ENCODE measurements around the gene STIM2. TPM values are rescaled to one million over a fixed set of nuclear protein-coding genes. Genes with fewer than 3 reads are reported as not detected.

The STIM2 gene
- total RNA-seq, 1 donor from 2014 or later = 25.8 TPM

DNA sequence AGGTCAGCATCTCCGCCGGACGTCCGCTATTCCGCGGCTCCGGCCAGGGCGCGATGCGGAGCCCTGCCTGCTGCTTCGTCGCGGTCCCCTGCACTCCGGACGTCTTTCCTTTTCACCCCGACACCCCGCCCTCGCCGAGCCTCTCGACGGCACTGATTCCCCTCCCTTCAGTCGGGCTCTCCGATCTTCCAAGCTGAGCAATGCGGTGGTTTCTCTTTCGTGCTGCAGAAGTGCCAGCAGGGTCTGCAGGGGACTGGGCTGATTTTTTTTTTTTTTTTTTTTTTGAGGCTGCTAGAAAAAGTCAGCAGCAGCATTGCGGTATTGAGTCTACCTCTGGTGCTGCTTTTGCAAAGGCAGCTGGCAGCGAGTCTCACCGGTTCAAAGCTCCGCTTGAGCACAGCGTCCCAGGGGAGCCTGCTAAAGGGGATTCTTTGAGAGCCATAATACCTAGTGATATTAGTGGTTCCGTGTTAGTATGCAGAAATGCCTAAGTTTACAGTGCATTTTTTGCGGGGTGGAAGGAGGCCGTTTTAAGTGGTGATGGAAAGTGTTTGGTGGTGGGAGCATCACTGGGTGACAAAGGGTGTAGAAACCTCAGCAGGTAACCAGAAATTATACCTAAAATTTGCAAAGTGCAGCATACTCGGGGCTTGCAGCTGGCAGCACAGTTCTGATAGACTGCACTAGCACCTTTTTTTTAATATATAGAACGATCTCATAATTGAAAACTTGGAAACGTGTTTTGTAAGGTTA, 969 bp downstream of the STIM2 start:
- Histone ChIP-seq H3K27ac (peak overlapping the region; percentile 85), H3K9ac (peak overlapping the region; percentile 40), H3K36me3 (no peaks in the 10 kb centered on the region), H3K4me2 (peak overlapping the region; percentile 92), H3K4me3 (peak overlapping the region; percentile 71), H3K9me3 (ENCODE audit: low read depth) (no peaks in the 10 kb centered on the region), H4K20me1 (ENCODE audit: low read depth) (peaks cover 17% of the 10 kb centered on the region), H3K27me3 (peaks cover 9% of the 10 kb centered on the region), H3F3A (ENCODE audit: low read depth) (peaks cover 48% of the 10 kb centered on the region), H3K79me2 (ENCODE audit: low read depth) (peaks cover 49% of the 10 kb centered on the region), H3K4me1 (peaks cover 57% of the 10 kb centered on the region), H2AFZ (replicated peaks) (peak overlapping the region; percentile 56)
- H3K36me3 Mint-ChIP-seq = no peaks in the 10 kb centered on the region
- H3K27ac Mint-ChIP-seq = peak overlapping the region; percentile 99
- peaks cover 47% of the 10 kb centered on the region for H3K4me1 Mint-ChIP-seq
- peak; percentile 87 for DNase-seq (ENCODE audit: low spot score)
- H3K4me3 Mint-ChIP-seq = peak overlapping the region; percentile 91
- no peak for TF ChIP-seq EZH2 (IDR thresholded peaks at IDR 0.05)
- TF ChIP-seq EZH2phosphoT487 (IDR thresholded peaks at IDR 0.05) = no peak
- TF ChIP-seq CTCF (IDR thresholded peaks at IDR 0.05) = no peak
- H3K27me3 Mint-ChIP-seq (ENCODE audit: insufficient read depth, low read depth) = peaks cover 7% of the 10 kb centered on the region
- peaks cover 2% of the 10 kb centered on the region for H3K9me3 Mint-ChIP-seq

DNA sequence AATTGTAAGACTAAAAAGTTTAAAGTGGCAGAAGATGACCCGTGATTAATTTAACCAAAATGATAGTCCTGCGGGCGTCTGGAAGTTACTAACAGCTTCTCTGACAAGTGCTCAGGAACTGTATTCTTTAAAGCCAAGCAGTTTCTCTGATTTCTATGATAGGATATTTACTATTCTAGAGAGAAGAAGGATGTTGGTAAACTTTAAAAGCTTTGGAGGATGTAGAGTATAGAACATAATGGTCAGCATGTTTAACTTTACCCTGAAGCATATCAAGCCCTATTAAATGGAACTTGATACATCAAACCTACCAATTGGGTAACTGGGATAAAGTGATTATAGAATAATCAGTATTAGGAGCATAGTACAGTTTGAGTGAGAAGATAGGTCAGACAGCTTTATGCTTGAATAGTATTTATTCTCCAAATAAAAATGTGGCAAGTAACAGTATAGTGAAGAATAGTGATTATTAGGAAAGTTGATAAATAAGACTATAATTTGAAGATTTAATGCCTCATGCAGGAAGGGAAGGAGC, 1.8 kb downstream of the STIM2 start:
- peaks cover 17% of the 10 kb centered on the region for H4K20me1 ChIP-seq (ENCODE audit: low read depth)
- no peaks in the 10 kb centered on the region for H3K9me3 ChIP-seq (ENCODE audit: low read depth)
- H3K9ac ChIP-seq = no peak overlapping the region
- peaks cover 44% of the 10 kb centered on the region for H3K4me1 Mint-ChIP-seq
- peaks cover 40% of the 10 kb centered on the region for H3F3A ChIP-seq (ENCODE audit: low read depth)
- peak overlapping the region; percentile 92 for H3K4me2 ChIP-seq
- TF ChIP-seq EZH2 (IDR thresholded peaks at IDR 0.05) (no peak), EZH2phosphoT487 (IDR thresholded peaks at IDR 0.05) (no peak), CTCF (IDR thresholded peaks at IDR 0.05) (no peak)
- H3K4me1 ChIP-seq = peaks cover 57% of the 10 kb centered on the region
- no peak overlapping the region for H3K27ac ChIP-seq
- peak overlapping the region; percentile 91 for H3K4me3 Mint-ChIP-seq
- peaks cover 57% of the 10 kb centered on the region for H3K79me2 ChIP-seq (ENCODE audit: low read depth)
- peaks cover 9% of the 10 kb centered on the region for H3K27me3 ChIP-seq
- peak overlapping the region; percentile 71 for H3K4me3 ChIP-seq
- peaks cover 7% of the 10 kb centered on the region for H3K27me3 Mint-ChIP-seq (ENCODE audit: insufficient read depth, low read depth)
- peaks cover 2% of the 10 kb centered on the region for H3K9me3 Mint-ChIP-seq
- no peak overlapping the region for H2AFZ ChIP-seq (replicated peaks)
- DNase-seq (ENCODE audit: low spot score) = no peak
- H3K36me3 ChIP-seq = no peaks in the 10 kb centered on the region
- H3K36me3 Mint-ChIP-seq = no peaks in the 10 kb centered on the region
- H3K27ac Mint-ChIP-seq = no peak overlapping the region

DNA sequence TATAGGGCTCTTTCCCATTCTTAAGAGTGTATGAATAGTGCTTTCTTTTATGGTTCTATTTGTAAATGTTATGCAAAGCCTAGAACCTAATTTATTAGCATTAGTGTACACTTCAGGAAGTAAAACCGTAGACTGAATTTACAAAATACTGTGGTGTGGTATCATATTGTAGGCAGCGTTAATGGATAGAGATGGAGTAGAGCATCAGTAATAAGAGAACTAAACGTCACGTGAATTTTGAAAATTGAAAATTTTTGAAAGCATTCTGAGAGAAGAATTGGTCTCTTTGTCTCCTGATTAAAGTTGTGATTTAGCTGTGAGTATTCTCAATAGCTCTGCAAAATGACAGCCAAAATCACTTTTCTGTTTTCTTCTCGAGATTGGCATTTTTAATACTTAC, 2.9 kb downstream of the STIM2 start:
- peaks cover 51% of the 10 kb centered on the region for H3K4me1 ChIP-seq
- H3K4me3 Mint-ChIP-seq = peak overlapping the region; percentile 9
- H3K4me3 ChIP-seq = peak overlapping the region; percentile 71

More for the DNA sequence above, 2.9 kb downstream of the STIM2 start:
- Histone ChIP-seq H3K9me3 (ENCODE audit: low read depth) (no peaks in the 10 kb centered on the region), H3K4me2 (peak overlapping the region; percentile 92), H3K27ac (no peak overlapping the region), H3K36me3 (no peaks in the 10 kb centered on the region), H2AFZ (replicated peaks) (no peak overlapping the region), H3K27me3 (peaks cover 3% of the 10 kb centered on the region), H3K79me2 (ENCODE audit: low read depth) (peaks cover 68% of the 10 kb centered on the region), H3F3A (ENCODE audit: low read depth) (peaks cover 33% of the 10 kb centered on the region), H3K9ac (no peak overlapping the region), H4K20me1 (ENCODE audit: low read depth) (peaks cover 23% of the 10 kb centered on the region)
- Mint-ChIP-seq H3K4me1 (peaks cover 45% of the 10 kb centered on the region), H3K27me3 (ENCODE audit: insufficient read depth, low read depth) (peaks cover 7% of the 10 kb centered on the region), H3K36me3 (no peaks in the 10 kb centered on the region), H3K27ac (no peak overlapping the region), H3K9me3 (peaks cover 2% of the 10 kb centered on the region)
- DNase-seq (ENCODE audit: low spot score) = no peak
- no peak for TF ChIP-seq EZH2 (IDR thresholded peaks at IDR 0.05)
- TF ChIP-seq CTCF (IDR thresholded peaks at IDR 0.05) = no peak
- TF ChIP-seq EZH2phosphoT487 (IDR thresholded peaks at IDR 0.05) = no peak

All from neural progenitor cell (in vitro differentiated cells).